AG09309 (cell line): Measurements from ENCODE around the gene BBX.
"Not testable (repeated sequence)": the region's sequence is repeated elsewhere in the genome, so short reads cannot be mapped to it uniquely, and the experiment has no call there.

Experiments used
- DNase-seq: peaks from one replicate; pipeline ENCODE4 v3.0.0-alpha.2; 2010; ENCODE audit warnings: low read depth
- H3K4me3 ChIP-seq: 2 replicates; pipeline ENCODE4 v1.5.1; 2011; ENCODE audit warnings: mild to moderate bottlenecking, low read depth, low read length, moderate library complexity; ENCODE audit not compliant: control insufficient read depth
- TF ChIP-seq, protein P1 (sequence below): IDR thresholded peaks from 2 replicates; pipeline ENCODE4 v1.5.1; 2011; ENCODE audit warnings: mild to moderate bottlenecking, low read depth, low read length, inconsistent platforms; ENCODE audit not compliant: insufficient read depth, control insufficient read depth; ENCODE audit errors: missing control alignments

BBX gene

DNA sequence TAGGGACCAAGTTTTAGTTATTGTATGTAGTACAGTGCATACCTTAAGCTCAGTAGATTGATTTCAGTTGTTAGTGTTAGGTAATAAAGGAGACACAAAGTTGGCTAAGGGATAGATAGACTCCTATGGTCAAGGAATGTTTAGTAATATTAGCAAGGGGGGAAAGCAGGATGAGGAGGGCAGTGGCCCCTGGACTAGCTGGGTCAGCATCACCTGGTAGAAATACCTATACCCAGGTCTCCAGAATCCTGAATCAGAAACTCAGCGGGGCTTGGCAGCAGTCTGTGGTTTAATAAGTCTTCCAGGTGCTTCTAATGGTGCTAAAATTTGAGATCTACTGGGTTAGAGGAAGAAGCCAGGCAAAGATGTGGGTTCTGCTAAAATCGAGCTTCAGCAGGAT, 35.0 kb downstream of the BBX start:
- no peak for DNase-seq
- TF ChIP-seq, protein P1, sequence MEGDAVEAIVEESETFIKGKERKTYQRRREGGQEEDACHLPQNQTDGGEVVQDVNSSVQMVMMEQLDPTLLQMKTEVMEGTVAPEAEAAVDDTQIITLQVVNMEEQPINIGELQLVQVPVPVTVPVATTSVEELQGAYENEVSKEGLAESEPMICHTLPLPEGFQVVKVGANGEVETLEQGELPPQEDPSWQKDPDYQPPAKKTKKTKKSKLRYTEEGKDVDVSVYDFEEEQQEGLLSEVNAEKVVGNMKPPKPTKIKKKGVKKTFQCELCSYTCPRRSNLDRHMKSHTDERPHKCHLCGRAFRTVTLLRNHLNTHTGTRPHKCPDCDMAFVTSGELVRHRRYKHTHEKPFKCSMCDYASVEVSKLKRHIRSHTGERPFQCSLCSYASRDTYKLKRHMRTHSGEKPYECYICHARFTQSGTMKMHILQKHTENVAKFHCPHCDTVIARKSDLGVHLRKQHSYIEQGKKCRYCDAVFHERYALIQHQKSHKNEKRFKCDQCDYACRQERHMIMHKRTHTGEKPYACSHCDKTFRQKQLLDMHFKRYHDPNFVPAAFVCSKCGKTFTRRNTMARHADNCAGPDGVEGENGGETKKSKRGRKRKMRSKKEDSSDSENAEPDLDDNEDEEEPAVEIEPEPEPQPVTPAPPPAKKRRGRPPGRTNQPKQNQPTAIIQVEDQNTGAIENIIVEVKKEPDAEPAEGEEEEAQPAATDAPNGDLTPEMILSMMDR = no peak
- H3K4me3 ChIP-seq = no peak overlapping the region

DNA sequence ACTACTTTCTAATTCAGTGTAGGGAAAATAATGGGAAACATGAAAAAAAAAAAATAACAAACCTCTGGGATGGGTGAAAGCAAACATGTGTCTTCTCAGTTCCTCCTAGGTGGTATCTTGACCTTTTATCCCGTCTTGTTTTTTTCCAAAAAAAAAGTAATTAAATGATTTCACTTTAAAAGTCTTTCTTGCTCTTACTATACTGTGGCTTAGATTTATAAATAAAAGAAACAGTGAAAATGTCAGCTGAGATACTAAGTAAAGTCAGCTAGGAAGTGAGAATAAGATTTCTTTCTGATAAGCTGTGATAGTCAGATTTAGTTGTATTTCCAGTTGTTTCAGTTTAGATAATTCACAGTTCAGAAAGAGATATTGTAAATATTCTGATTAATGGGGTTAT, 37.4 kb downstream of the BBX start:
- TF ChIP-seq, protein P1 = no peak
- no peak overlapping the region for H3K4me3 ChIP-seq
- DNase-seq = no peak

DNA sequence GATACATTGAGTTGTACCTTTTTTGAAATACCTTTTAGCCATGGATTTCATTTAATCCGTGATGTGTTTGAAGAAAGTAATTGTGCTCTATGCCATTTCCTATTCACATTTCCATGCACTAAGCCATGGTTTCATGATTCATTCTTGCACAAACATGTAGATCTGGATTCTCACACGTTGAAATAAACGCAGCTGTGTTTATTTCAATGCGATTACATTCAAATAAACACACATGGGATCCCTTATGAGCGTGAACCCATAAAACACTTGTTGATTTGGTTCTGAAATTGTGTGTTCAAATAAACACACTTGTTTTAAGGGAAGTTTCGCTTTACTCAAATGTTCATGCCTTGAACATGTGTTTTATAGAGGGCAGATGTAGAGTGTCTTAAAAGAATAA, 39.2 kb downstream of the BBX start:
- H3K4me3 ChIP-seq = no peak overlapping the region
- TF ChIP-seq, protein P1 = no peak
- DNase-seq = no peak

DNA sequence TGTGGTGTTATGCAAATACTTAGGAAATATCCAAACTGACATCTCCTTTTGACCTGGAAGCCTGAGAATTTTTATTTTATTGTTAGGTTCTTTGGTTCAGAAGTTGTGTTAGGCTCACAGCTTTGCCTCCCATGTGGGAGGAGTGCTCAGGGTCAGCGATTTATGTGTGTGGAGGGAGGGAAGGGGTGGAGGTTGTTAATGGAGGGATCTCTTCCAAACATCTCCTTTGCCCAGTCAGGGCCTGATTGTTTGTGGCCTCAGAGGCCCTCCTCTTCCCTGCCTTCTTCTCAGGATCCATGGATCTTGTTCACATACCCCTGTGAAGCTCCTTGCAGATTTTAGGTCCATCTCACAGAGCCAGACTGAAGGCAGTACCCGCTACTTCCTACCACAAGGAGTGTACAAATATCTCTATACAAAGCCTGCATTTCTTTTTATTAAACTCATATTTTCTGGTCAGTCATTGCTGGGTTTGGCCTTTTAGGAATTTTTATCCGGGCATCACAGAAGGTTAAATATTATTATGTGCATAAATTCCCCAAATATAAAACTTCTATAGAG, 40.3 kb downstream of the BBX start:
- TF ChIP-seq, protein P1 = no peak
- no peak for DNase-seq

DNA sequence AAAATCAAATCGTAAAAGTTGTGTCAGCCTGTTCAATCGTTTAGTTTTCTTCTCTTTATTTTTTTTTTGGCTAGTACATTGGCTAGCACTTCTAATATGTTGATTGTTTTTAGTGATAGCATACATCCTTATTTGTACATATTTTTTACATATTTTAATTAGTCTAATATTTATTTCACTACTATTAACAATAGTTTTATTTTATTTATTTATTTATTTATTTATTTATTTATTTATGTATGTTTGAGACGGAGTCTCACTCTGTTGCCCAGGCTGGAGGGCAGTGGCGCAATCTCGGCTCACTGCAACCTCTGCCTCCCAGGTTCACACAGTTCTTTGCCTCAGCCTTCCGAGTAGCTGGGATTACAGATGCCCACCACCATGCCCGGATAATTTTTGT, 42.5 kb downstream of the BBX start:
- not testable (repeated sequence) for H3K4me3 ChIP-seq, DNase-seq

More for the DNA sequence above, 40.3 kb downstream of the BBX start:
- H3K4me3 ChIP-seq = no peak overlapping the region

DNA sequence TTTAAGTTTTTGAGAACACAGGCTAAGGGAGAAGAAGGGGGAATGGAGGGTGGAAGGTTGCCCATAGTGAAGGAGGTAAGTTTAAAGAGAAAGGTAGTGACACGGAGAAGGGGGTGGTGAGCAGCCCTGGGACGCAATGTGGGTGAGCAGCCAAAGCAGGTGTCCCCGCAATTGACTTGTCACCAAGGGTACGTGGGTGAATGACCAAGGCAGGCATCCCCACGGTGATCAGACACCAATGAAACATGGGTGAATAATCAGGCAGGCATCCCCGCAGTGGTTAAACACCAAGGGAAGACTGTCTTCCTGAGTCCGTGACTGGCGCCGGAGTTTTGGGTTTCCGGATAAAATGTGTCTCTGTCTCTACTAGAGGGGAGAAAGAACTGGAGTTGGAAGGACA, 48.3 kb downstream of the BBX start:
- DNase-seq, H3K4me3 ChIP-seq: not testable (repeated sequence)

DNA sequence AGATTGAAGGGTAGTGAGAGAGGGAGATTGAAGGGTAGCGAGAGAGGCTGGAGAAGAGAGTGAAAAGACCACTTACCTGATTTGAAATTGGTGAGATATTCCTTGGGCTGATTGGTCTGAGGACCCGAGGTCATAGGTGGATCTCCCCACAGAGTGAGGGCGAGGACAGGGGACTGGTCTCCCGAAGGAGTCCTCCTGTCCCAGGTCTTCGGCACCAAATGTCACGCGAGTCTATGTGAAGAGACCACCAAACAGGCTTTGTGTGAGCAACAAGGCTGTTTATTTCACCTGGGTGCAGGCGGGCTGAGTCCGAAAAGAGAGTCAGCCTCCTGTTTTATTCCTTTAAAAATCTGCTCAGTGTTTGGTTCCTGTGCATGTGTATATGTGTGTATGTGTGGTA, 48.7 kb downstream of the BBX start:
- not testable (repeated sequence) for DNase-seq, H3K4me3 ChIP-seq

DNA sequence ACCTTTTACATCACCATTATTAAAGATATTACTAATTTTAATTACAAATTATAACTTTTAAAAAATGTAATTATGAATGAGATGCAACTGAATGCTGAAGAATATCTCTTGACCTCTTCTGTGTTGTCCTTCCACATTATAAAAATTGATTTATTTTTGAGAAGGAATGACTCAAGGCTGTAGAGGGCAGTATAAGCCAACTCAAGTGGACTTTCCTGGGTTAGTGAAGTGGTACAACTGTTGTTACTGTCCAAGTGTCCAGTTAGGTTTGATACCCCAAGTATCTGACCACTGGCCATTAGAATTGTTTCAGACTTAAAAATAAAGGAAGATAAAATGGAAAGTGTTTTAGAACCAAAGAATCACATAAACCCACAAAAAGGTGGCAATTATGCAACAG, 51.9 kb downstream of the BBX start:
- no peak overlapping the region for H3K4me3 ChIP-seq
- TF ChIP-seq, protein P1 = peak; percentile 62
- DNase-seq = no peak
